Measurements from ENCODE around the gene IGSF21.

DNA sequence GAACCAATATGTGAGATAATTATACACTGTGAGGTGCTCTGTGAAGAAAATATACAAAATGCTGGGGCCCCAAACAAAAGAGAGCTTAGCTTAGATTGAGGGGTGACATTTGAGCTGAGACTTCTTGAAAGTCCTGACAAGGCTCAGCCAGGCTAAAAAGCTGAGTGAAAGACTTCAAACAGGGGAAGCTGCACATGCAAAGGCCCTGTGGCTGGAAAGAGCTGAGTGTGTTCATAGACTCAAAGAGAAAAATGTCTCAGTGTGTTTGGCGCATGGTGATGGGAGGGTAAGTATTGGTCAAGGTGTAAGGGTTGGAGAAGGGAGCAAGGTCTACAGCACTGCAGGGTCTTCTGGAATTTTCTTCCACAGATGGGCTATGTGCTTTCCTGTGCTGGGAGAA is 245.9 kb downstream of the IGSF21 start:
- TF ChIP-seq, protein P1, sequence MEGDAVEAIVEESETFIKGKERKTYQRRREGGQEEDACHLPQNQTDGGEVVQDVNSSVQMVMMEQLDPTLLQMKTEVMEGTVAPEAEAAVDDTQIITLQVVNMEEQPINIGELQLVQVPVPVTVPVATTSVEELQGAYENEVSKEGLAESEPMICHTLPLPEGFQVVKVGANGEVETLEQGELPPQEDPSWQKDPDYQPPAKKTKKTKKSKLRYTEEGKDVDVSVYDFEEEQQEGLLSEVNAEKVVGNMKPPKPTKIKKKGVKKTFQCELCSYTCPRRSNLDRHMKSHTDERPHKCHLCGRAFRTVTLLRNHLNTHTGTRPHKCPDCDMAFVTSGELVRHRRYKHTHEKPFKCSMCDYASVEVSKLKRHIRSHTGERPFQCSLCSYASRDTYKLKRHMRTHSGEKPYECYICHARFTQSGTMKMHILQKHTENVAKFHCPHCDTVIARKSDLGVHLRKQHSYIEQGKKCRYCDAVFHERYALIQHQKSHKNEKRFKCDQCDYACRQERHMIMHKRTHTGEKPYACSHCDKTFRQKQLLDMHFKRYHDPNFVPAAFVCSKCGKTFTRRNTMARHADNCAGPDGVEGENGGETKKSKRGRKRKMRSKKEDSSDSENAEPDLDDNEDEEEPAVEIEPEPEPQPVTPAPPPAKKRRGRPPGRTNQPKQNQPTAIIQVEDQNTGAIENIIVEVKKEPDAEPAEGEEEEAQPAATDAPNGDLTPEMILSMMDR (IDR thresholded peaks at IDR 0.05; ENCODE audit: control extremely low read depth in 1 of 3, insufficient read depth in 1 of 3, low read depth in 1 of 3, low read length in 3 of 3) = no peak
- TF ChIP-seq RFX5 (IDR thresholded peaks at IDR 0.05; ENCODE audit: borderline replicate concordance, low read depth, low read length) (no peak), SAP30 (IDR thresholded peaks at IDR 0.05; ENCODE audit: insufficient read depth, insufficient replicate concordance, low read length) (no peak), POLR2AphosphoS5 (IDR thresholded peaks at IDR 0.05; ENCODE audit: low read depth, low read length) (no peak), EGR1 (IDR thresholded peaks at IDR 0.05; ENCODE audit: borderline replicate concordance, low read depth, low read length) (no peak), RAD21 (IDR thresholded peaks at IDR 0.05 in 1 of 2, conservative IDR thresholded peaks at IDR 0.05 in 1 of 2; ENCODE audit: low read depth in 2 of 2, low read length in 2 of 2) (no peak), SP4 (IDR thresholded peaks at IDR 0.05; ENCODE audit: low read length) (no peak), SP1 (IDR thresholded peaks at IDR 0.05; ENCODE audit: low read depth, low read length) (no peak), EZH2 (IDR thresholded peaks at IDR 0.05; ENCODE audit: low read depth, low read length, severe bottlenecking) (no peak), SP2 (IDR thresholded peaks at IDR 0.05; ENCODE audit: low read length) (no peak), SRF (IDR thresholded peaks at IDR 0.05; ENCODE audit: low read depth, low read length) (no peak)
- TF ChIP-seq, protein P2, sequence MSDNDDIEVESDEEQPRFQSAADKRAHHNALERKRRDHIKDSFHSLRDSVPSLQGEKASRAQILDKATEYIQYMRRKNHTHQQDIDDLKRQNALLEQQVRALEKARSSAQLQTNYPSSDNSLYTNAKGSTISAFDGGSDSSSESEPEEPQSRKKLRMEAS (IDR thresholded peaks at IDR 0.05) = no peak
- TF ChIP-seq, protein P3, sequence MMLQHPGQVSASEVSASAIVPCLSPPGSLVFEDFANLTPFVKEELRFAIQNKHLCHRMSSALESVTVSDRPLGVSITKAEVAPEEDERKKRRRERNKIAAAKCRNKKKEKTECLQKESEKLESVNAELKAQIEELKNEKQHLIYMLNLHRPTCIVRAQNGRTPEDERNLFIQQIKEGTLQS (IDR thresholded peaks at IDR 0.05; ENCODE audit: insufficient read depth, low read depth, low read length) = no peak
